Left cardiac atrium (tissue), 4 donors: Measurements from ENCODE around the gene CCND3. TPM values are rescaled to one million over a fixed set of nuclear protein-coding genes. Genes with fewer than 3 reads are reported as not detected.

Source experiments
- ATAC-seq, 2 donors: fragments of 200-7000 bp; cut with Tn5 transposase; one replicate each; pipeline ENCODE4 v1.9.1; 2020; ENCODE audit warnings: mild to moderate bottlenecking in 2 of 2, moderate library complexity in 2 of 2
- DNase-seq: peaks from one replicate; pipeline ENCODE4 v3.0.0-alpha.2; 2020
- intact Hi-C, 2 donors: fragments of 100-400 bp; cut with DNase I; formaldehyde crosslinking; loops; one replicate each; pipeline versions ENCODE4 v1.14.1 to v1.15.1; 2022 to 2023
- total RNA-seq, 2 donors: library from RNA; stranded (reverse); fragmentation: NEBNext Ultra II Directional; extraction: Animal tissue kit (Norgen Biotek cat#: 25700); gene quantifications; one replicate each; pipeline ENCODE4 v1.2.1, GENCODE V29; 2021
- donor health status: DM: no; HTN: yes; CAD: no.
- donor health status: DM: no; HTN: yes; CAD: no; lungs with severe emphysema.
- donor health status: DM: yes; HTN: yes; CAD: no.
- donor health status: Dilated cardiomyopathy.

The CCND3 gene
- total RNA-seq, 2 donors from 2014 or later: 60.1 to 62.4 TPM

DNA sequence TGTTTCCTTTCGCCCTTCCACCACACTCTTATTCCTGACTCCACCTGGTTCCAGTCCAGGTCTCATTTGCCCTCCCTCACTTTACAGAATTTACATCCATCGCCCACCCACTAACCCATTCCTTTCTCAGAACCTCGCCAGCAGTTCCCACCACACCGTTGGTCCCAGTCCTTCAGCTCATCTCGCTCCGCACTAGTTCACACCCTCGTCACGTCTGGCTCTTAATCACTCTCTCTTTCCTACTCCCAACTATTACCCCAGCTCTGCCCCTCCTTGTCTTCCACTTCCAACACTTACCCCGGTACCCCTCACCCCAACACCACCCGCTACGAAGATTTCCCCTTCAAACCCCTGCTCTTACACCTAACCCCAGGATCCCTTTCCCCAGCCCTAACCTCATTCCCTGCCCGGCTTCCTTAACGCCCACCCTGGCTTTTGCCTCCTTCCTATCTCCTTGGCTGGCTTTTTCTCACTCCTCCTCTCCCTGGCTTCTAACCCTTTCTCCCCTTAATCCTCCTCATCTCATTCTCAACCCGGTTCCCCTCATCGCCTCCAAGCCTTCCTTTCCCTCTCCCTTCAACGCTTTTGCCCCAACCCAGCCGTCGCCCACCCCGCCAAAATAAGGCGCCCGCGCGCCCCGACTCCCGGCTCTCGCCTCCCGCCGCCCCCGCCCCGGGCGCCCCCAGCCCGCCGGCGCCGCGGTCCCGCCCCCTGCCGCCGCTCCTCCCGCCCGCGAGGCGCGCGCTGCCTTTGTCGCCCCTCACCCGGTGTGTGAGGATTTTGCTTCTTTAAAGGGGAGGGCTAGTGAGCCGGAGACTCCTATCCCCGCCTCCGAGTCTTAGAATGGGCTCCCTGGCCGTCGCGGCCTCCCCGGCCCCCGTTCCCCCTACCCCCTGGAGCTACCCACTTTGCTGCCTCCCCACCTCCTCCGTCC, 47.0 kb downstream of the CCND3 start:
- ATAC-seq (peak; percentile 59 to 74), DNase-seq (no peak)
- intact Hi-C loops: no loop called here

DNA sequence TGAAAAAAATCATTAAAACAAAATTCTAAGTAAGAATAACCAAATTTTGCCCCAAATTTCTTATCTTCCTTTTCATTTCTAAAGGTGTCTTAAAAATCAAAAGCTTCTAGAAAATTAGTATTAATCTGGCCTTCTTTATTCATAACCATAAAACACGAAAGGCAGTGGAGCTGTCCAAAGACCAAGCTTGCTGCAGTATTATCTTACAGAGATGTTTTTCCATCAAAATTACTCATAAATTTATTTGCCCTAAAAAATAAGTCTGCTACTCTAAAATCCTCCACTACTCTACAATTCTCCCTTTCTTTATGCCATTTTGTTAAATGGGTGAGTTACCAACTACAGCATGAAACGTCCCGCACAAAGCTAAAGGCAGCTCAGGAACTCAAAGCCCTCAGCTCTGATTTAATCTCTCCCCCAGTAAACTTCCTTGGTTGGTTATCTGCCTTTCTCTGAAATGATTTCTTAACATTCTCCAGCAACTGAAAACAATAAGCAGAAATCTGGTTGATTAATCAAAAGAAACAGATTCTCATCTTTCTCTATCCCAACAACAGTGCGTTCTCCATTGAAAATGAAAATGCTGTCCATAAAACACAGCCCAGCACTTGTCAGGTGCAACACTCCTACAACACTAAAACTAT, 48.6 kb downstream of the CCND3 start:
- intact Hi-C loops: no loop called here
- no peak for ATAC-seq
- DNase-seq: no peak

- ATAC-seq (no peak), DNase-seq (no peak)
- intact Hi-C loops: no loop called here
These were observed 54.3 kb downstream of the CCND3 start for GRCh38 chr6:41887331-41887751.

GRCh38 chr6:41885930-41886329, 55.7 kb downstream of the CCND3 start:
- DNase-seq: no peak
- intact Hi-C loops: no loop called here
- no peak for ATAC-seq

GRCh38 chr6:41884957-41885356, 56.7 kb downstream of the CCND3 start:
- ATAC-seq (no peak), DNase-seq (no peak)
- intact Hi-C loops: no loop called here

Other genes starting within 250 kb of the CCND3 start
- 10 to 100 TPM; 33.3 to 34.6 TPM for gene TFEB, start 206.2 kb downstream of the CCND3 start, total RNA-seq
- not detected for gene PGC, start 194.4 kb downstream of the CCND3 start, total RNA-seq
- gene FRS3, start 161.9 kb downstream of the CCND3 start, total RNA-seq: 1 to 10 TPM; 4.0 to 5.2 TPM
- 1 to 10 TPM; 2.1 to 3.1 TPM for gene PRICKLE4, start 161.0 kb downstream of the CCND3 start, total RNA-seq
- 100 to 1,000 TPM; 131 to 138 TPM for gene TOMM6, start 154.1 kb downstream of the CCND3 start, total RNA-seq
- gene USP49, start 46.4 kb downstream of the CCND3 start, total RNA-seq: 1 to 10 TPM; 1.6 to 1.7 TPM
- 10 to 100 TPM; 14.8 to 15.7 TPM for gene MED20, start 20.7 kb downstream of the CCND3 start, total RNA-seq
- 10 to 100 TPM in 1 of 2 donors, 1 to 10 TPM in 1; 8.7 to 16.5 TPM for gene BYSL, start 20.3 kb downstream of the CCND3 start, total RNA-seq
- 10 to 100 TPM; 20.5 to 25.3 TPM for gene TAF8, start 108.7 kb upstream of the CCND3 start, total RNA-seq
- gene C6orf132, start 200.8 kb upstream of the CCND3 start, total RNA-seq: 1 to 10 TPM; 1.5 to 2.6 TPM
- gene GUCA1A, start 231.6 kb upstream of the CCND3 start, total RNA-seq: not detected